GM12878 (cell line): ENCODE data around the gene TSGA10. TPM values are rescaled to one million over a fixed set of nuclear protein-coding genes. Genes with fewer than 3 reads are reported as not detected.

ENCODE experiments used
- ATAC-seq: fragments of 200-7000 bp; cut with Tn5 transposase; 3 replicates; pipeline ENCODE4 v1.9.1; 2020; ENCODE audit warnings: mild to moderate bottlenecking, moderate library complexity
- BruUV-seq: library from RNA; stranded (reverse); fragments of 400-500 nt; replicated peaks from 2 replicates; lab custom pipeline; 2021; lab: Mats Ljungman, UMichigan
- CTCF ChIA-PET: fragments of 300-600 bp; sonication (Branson Sonifier 250); formaldehyde crosslinking; extraction: SDS; loops from one replicate; lab custom pipeline; 2021; ENCODE audit warnings: inconsistent platforms; lab: Yijun Ruan, JAX
- POLR2A ChIA-PET: fragments of 350-600 bp; formaldehyde crosslinking; extraction: SDS; loops from one replicate; lab custom pipeline; 2021; ENCODE audit warnings: inconsistent platforms; lab: Charles Lee
- RAD21 ChIA-PET: fragments of 300-600 bp; sonication (Branson Sonifier 250); formaldehyde crosslinking; loops from one replicate; lab custom pipeline; 2023; ENCODE audit warnings: antibody characterized with exemption; ENCODE audit not compliant: unreplicated experiment; lab: Charles Lee
- SMC1A ChIA-PET: fragments of 300-600 bp; sonication (Branson Sonifier 250); formaldehyde crosslinking; loops from one replicate; lab custom pipeline; 2023; ENCODE audit not compliant: unreplicated experiment, uncharacterized antibody; lab: Charles Lee
- DNase-seq: peaks from one replicate; pipeline ENCODE4 v3.0.0-alpha.2; 2011; ENCODE audit warnings: low read depth, low spot score
- FAIRE-seq: peaks from 3 replicates; lab custom pipeline; 2011; peaks lifted over from hg19 to GRCh38; lab: Jason Lieb, UNC
- H2AFZ ChIP-seq: 2 replicates; pipeline ENCODE4 v1.6.0; 2011; ENCODE audit warnings: low read depth, low read length, control low read depth; ENCODE audit not compliant: control insufficient read depth
- H3K27ac ChIP-seq: 2 replicates; pipeline ENCODE4 v1.5.1; 2011; ENCODE audit warnings: control low read depth; ENCODE audit not compliant: control insufficient read depth, insufficient read depth
- H3K27me3 ChIP-seq, 2 experiments: replicated peaks in 1 of 2; 2 replicates each; pipeline versions ENCODE4 v1.6.0 to v1.6.1; 2011; ENCODE audit warnings: low read length in 1 of 2; ENCODE audit not compliant: control insufficient read depth in 2 of 2, insufficient read depth in 2 of 2
- H3K36me3 ChIP-seq, 2 experiments: 2 replicates each; pipeline ENCODE4 v1.5.1; 2011; ENCODE audit warnings: low read length in 1 of 2; ENCODE audit not compliant: control insufficient read depth in 2 of 2, insufficient read depth in 2 of 2
- H3K4me1 ChIP-seq: 2 replicates; pipeline ENCODE4 v1.6.1; 2011; ENCODE audit warnings: mild to moderate bottlenecking, low read length, moderate library complexity, mixed read lengths; ENCODE audit not compliant: control insufficient read depth, insufficient read depth
- H3K4me2 ChIP-seq: 2 replicates; pipeline ENCODE4 v1.6.0; 2011; ENCODE audit warnings: control low read depth; ENCODE audit not compliant: control insufficient read depth, insufficient read depth
- H3K4me3 ChIP-seq: fragments of 200-600 bp; sonication (generic); 2 replicates; pipeline ENCODE4 v1.5.1; 2016
- H3K79me2 ChIP-seq: 2 replicates; pipeline ENCODE4 v1.6.0; 2011; ENCODE audit warnings: low read length; ENCODE audit not compliant: control insufficient read depth, insufficient read depth
- H3K9ac ChIP-seq: 2 replicates; pipeline ENCODE4 v1.8.0; 2011; ENCODE audit warnings: low read length, control low read depth, mixed read lengths; ENCODE audit not compliant: control insufficient read depth, insufficient read depth
- H3K9me3 ChIP-seq: replicated peaks from 3 replicates; pipeline ENCODE4 v1.5.1; 2011; ENCODE audit warnings: mild to moderate bottlenecking, low read length; ENCODE audit not compliant: control insufficient read depth, insufficient read depth
- H4K20me1 ChIP-seq: 2 replicates; pipeline ENCODE4 v1.6.0; 2011; ENCODE audit not compliant: control insufficient read depth, insufficient read depth
- ATF3 ChIP-seq: IDR thresholded peaks from 2 replicates; pipeline ENCODE4 v1.6.1; 2011; ENCODE audit warnings: low read depth, mild to moderate bottlenecking, low read length, moderate library complexity, borderline replicate concordance; ENCODE audit errors: extremely low read depth
- CBX5 ChIP-seq: sonication (generic); IDR thresholded peaks from 2 replicates; pipeline ENCODE4 v1.6.1; 2016; ENCODE audit warnings: low read depth, moderate library complexity, mild to moderate bottlenecking, inconsistent platforms
- NFYB ChIP-seq: IDR thresholded peaks from 2 replicates; pipeline ENCODE4 v1.6.1; 2011; ENCODE audit warnings: low read depth, mild to moderate bottlenecking, low read length, improper control_type of control experiment, moderate library complexity; ENCODE audit not compliant: insufficient read depth
- RB1 ChIP-seq: fragments of 450-650 bp; formaldehyde crosslinking; IDR thresholded peaks from 2 replicates; pipeline ENCODE4 v1.6.1; 2017; ENCODE audit warnings: mild to moderate bottlenecking, borderline replicate concordance
- SUZ12 ChIP-seq: fragments of 200-600 bp; sonication (generic); IDR thresholded peaks from one replicate; pipeline ENCODE4 v1.6.1; 2018; ENCODE audit warnings: antibody characterized with exemption, mild to moderate bottlenecking; ENCODE audit not compliant: unreplicated experiment
- ZNF217 ChIP-seq: fragments of 450-650 bp; IDR thresholded peaks from 2 replicates; pipeline ENCODE4 v1.6.1; 2017; ENCODE audit warnings: antibody characterized with exemption, mild to moderate bottlenecking
- ZNF274 ChIP-seq: IDR thresholded peaks from one replicate; pipeline ENCODE4 v1.8.0; 2011; ENCODE audit not compliant: insufficient read length, insufficient read depth
- WGBS: methylation state at CpG from one replicate; pipeline ENCODE4 v1.1.6; 2016; ENCODE audit warnings: low lambda C conversion rate; ENCODE audit not compliant: insufficient replicate concordance, insufficient coverage; ENCODE audit errors: missing lambda C conversion rate; 5-methylcytosine and 5-hydroxymethylcytosine counted together
- in situ Hi-C: fragments of 300-500 bp; cut with MboI; formaldehyde crosslinking; loops from 9 replicates; pipeline ENCODE4 v1.14.3; 2018; ENCODE audit warnings: mixed read lengths
- intact Hi-C: fragments of 100-400 bp; cut with micrococcal nuclease; formaldehyde crosslinking; loops from one replicate; pipeline ENCODE4 v1.14.2; 2022; ENCODE audit not compliant: unreplicated experiment
- polyA plus RNA-seq, 11 experiments: library from polyadenylated mRNA; depleted of rRNA in 4 of 11; unstranded in 6 of 11; stranded (reverse) in 5 of 11; fragments of >200 nt; fragmentation: Nextera tagmentation in 4 of 11; fragmentation: Illumina TruSeq in 1 of 11; extraction: Ambion mirVana in 4 of 11; extraction: Trizol in 1 of 11; gene quantifications; 1 replicate in 1 of 11; 2 replicates in 10 of 11; pipeline versions ENCODE4 v1.2.1 to v1.2.3, GENCODE V29; 2011 to 2016; ENCODE audit warnings: inconsistent platforms in 2 of 11, missing spikeins in 2 of 11, low read depth in 1 of 11
- total RNA-seq, 4 experiments: library from RNA; depleted of rRNA in 3 of 4; stranded (reverse); fragments of >200 nt in 3 of 4; fragmentation: Illumina TruSeq in 1 of 4; extraction: Trizol in 1 of 4; gene quantifications; 2 replicates each; pipeline versions ENCODE4 v1.2.1 to v1.2.3, GENCODE V29; 2013 to 2021
- TF ChIP-seq, protein P1 (sequence below): fragments of 450-650 bp; IDR thresholded peaks from 2 replicates; pipeline ENCODE4 v1.6.1; 2018; ENCODE audit warnings: mild to moderate bottlenecking, low read depth, moderate library complexity; ENCODE audit not compliant: partially characterized antibody
- TF ChIP-seq, protein P2 (sequence below): IDR thresholded peaks from 2 replicates; pipeline ENCODE4 v1.6.1; 2012; ENCODE audit warnings: low read length, inconsistent platforms

TSGA10 gene
- total and polyA plus RNA-seq, 10 of the 15 experiments (the other 5 are each of a cell fraction or from before 2014, with no cell fraction given), result 5.3 to 13.5 (median 8.6) TPM

DNA sequence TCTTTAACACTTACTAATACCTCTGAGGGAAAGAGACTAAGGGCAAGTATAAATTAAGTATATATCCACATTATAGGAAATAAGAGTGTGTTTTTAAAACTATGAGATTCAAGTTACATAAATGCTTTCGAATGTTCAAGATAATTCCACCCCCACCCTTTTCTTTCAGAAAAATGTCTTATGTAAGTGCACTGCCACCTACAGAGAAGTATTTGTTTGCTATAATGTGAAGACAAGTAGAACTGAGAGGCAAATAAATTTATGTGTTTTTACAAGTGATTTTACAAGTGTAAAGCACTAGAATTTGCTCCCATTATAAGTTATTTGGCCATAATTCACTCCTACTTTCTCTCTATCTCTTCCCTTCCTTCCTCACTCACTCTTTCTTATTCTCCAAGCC is 118.8 kb downstream of the TSGA10 start (continued):
- TF ChIP-seq NFYB (no peak), CBX5 (no peak), ZNF274 (no peak), RB1 (no peak), ZNF217 (no peak), SUZ12 (no peak)
- TF ChIP-seq, protein P1, sequence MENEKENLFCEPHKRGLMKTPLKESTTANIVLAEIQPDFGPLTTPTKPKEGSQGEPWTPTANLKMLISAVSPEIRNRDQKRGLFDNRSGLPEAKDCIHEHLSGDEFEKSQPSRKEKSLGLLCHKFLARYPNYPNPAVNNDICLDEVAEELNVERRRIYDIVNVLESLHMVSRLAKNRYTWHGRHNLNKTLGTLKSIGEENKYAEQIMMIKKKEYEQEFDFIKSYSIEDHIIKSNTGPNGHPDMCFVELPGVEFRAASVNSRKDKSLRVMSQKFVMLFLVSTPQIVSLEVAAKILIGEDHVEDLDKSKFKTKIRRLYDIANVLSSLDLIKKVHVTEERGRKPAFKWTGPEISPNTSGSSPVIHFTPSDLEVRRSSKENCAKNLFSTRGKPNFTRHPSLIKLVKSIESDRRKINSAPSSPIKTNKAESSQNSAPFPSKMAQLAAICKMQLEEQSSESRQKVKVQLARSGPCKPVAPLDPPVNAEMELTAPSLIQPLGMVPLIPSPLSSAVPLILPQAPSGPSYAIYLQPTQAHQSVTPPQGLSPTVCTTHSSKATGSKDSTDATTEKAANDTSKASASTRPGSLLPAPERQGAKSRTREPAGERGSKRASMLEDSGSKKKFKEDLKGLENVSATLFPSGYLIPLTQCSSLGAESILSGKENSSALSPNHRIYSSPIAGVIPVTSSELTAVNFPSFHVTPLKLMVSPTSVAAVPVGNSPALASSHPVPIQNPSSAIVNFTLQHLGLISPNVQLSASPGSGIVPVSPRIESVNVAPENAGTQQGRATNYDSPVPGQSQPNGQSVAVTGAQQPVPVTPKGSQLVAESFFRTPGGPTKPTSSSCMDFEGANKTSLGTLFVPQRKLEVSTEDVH, result no peak
- TF ChIP-seq, protein P2, sequence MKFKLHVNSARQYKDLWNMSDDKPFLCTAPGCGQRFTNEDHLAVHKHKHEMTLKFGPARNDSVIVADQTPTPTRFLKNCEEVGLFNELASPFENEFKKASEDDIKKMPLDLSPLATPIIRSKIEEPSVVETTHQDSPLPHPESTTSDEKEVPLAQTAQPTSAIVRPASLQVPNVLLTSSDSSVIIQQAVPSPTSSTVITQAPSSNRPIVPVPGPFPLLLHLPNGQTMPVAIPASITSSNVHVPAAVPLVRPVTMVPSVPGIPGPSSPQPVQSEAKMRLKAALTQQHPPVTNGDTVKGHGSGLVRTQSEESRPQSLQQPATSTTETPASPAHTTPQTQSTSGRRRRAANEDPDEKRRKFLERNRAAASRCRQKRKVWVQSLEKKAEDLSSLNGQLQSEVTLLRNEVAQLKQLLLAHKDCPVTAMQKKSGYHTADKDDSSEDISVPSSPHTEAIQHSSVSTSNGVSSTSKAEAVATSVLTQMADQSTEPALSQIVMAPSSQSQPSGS, result no peak

GRCh38 chr2:99032786-99033185 is 122.0 kb downstream of the TSGA10 start:
- no TSS peak for BruUV-seq
- no peaks in the 10 kb centered on the region for H3K36me3 ChIP-seq
- ATAC-seq, result peak; percentile 56
- no peaks in the 10 kb centered on the region for H3K9me3 ChIP-seq
- H2AFZ ChIP-seq, result no peak overlapping the region
- ChIA-PET SMC1A (no interaction called here), CTCF (no interaction called here), POLR2A (no interaction called here), RAD21 (no interaction called here)
- in situ Hi-C loops, result no loop called here
- no peaks in the 10 kb centered on the region for H3K79me2 ChIP-seq
- no peak for TF ChIP-seq ATF3
- intact Hi-C loops, result no loop called here
- H4K20me1 ChIP-seq, result no peaks in the 10 kb centered on the region
- H3K9ac ChIP-seq, result no peak overlapping the region
- DNase-seq, result no peak
- H3K4me2 ChIP-seq, result no peak overlapping the region
- H3K4me1 ChIP-seq, result no peaks in the 10 kb centered on the region
- H3K27ac ChIP-seq, result no peak overlapping the region
- no peaks in the 10 kb centered on the region for H3K27me3 ChIP-seq
- no peak for FAIRE-seq
- WGBS, result 17% methylated on average over 6 of the region's 6 CpGs
- no peak overlapping the region for H3K4me3 ChIP-seq
